OCI-LY1 (cell line): Measurements from ENCODE around the gene ABLIM2.

Source experiments
- H2AFZ ChIP-seq: fragments of 200-600 bp; sonication (generic), shearing (Covaris generic); 2 replicates; pipeline ENCODE4 v1.6.0; 2014; ENCODE audit warnings: antibody characterized with exemption, mild to moderate bottlenecking, low read length
- H3F3A ChIP-seq: fragments of 200-600 bp; sonication (generic), shearing (Covaris generic); 2 replicates; pipeline ENCODE4 v1.6.0; 2014; ENCODE audit warnings: mild to moderate bottlenecking, antibody characterized with exemption, low read length, moderate library complexity; ENCODE audit not compliant: insufficient read depth
- H3K27ac ChIP-seq: fragments of 200-600 bp; sonication (generic); 2 replicates; pipeline ENCODE4 v1.5.1; 2014; ENCODE audit warnings: low read length, mixed run types, mild to moderate bottlenecking, low read depth; ENCODE audit not compliant: poor library complexity, severe bottlenecking
- H3K27me3 ChIP-seq: fragments of 200-600 bp; sonication (generic); 2 replicates; pipeline ENCODE4 v1.6.0; 2014; ENCODE audit warnings: antibody characterized with exemption, mild to moderate bottlenecking, low read length, moderate library complexity; ENCODE audit not compliant: insufficient read depth
- H3K36me3 ChIP-seq: fragments of 200-600 bp; sonication (generic); 2 replicates; pipeline ENCODE4 v1.6.1; 2014; ENCODE audit warnings: mild to moderate bottlenecking, antibody characterized with exemption, low read length, moderate library complexity, mixed read lengths; ENCODE audit not compliant: insufficient read depth
- H3K4me1 ChIP-seq: fragments of 200-600 bp; sonication (generic); 2 replicates; pipeline ENCODE4 v1.5.1; 2014; ENCODE audit warnings: mild to moderate bottlenecking, low read length, moderate library complexity; ENCODE audit not compliant: insufficient read depth, severe bottlenecking
- H3K4me2 ChIP-seq: fragments of 200-600 bp; sonication (generic), shearing (Covaris generic); 2 replicates; pipeline ENCODE4 v1.6.1; 2014; ENCODE audit warnings: low read length
- H3K4me3 ChIP-seq: fragments of 200-600 bp; sonication (generic); 2 replicates; pipeline ENCODE4 v1.5.1; 2014; ENCODE audit warnings: low read length, low read depth, mild to moderate bottlenecking, mixed read lengths; ENCODE audit not compliant: poor library complexity, severe bottlenecking
- H3K79me2 ChIP-seq: fragments of 200-600 bp; shearing (Covaris generic); 2 replicates; pipeline ENCODE4 v1.6.1; 2016; ENCODE audit warnings: mixed run types, low read length, mixed read lengths; ENCODE audit not compliant: insufficient read depth
- H3K9ac ChIP-seq: fragments of 200-600 bp; sonication (generic), shearing (Covaris generic); 2 replicates; pipeline ENCODE4 v1.6.1; 2014; ENCODE audit warnings: mild to moderate bottlenecking, low read length, mixed read lengths
- H3K9me2 ChIP-seq: fragments of 200-600 bp; sonication (generic), shearing (Covaris generic); 2 replicates; pipeline ENCODE4 v1.6.1; 2014; ENCODE audit warnings: low read depth, mild to moderate bottlenecking, low read length, mixed read lengths
- H3K9me3 ChIP-seq: fragments of 200-600 bp; shearing (Covaris generic); 2 replicates; pipeline ENCODE4 v1.6.1; 2014; ENCODE audit warnings: low read length, mixed read lengths
- H4K20me1 ChIP-seq: fragments of 200-600 bp; sonication (generic), shearing (Covaris generic); 2 replicates; pipeline ENCODE4 v1.6.0; 2016; ENCODE audit warnings: mild to moderate bottlenecking, low read length; ENCODE audit not compliant: insufficient read depth
- EZH2 ChIP-seq: fragments of 200-600 bp; sonication (generic), shearing (Covaris generic); IDR thresholded peaks from 2 replicates; pipeline ENCODE4 v1.8.0; 2017; ENCODE audit warnings: borderline replicate concordance, mixed run types, mild to moderate bottlenecking, antibody characterized with exemption, low read length, moderate library complexity, mixed read lengths
- TF ChIP-seq, protein P1 (sequence below): fragments of 200-600 bp; sonication (generic), shearing (Covaris generic); IDR thresholded peaks from 2 replicates; pipeline ENCODE4 v1.5.1; 2017; ENCODE audit warnings: mild to moderate bottlenecking, antibody characterized with exemption, low read length, moderate library complexity, mixed read lengths

Gene ABLIM2

DNA sequence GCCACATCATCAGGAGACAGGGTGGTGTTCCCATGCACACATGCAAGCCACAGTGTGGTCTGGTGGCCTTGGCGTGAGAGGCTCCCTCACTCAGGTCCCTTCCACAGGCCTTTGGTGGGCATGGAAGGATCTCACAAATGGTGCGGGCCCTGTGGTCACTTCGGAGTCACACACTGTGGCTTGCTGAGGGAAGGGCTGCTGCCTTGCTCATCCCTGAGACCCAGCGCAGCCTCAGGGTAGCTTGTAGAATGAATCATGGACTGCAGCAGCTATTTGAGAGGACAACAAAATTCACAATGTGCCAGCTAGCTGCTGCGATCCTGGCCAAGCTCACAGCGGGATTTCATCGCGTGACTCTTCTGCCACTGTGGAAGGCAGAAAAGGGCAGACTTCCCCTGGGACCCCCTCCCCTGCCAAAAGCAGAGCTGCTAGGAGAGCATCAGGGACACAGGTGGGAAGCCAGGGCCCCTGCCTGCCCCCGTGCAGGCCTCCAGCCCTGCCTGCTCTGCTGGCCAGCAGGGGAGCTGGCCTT, 106.4 kb downstream of the ABLIM2 start:
- H3K36me3 ChIP-seq: no peaks in the 10 kb centered on the region; the same call in 1 of the 2 replicates
- no peak for TF ChIP-seq EZH2
- TF ChIP-seq, protein P1, sequence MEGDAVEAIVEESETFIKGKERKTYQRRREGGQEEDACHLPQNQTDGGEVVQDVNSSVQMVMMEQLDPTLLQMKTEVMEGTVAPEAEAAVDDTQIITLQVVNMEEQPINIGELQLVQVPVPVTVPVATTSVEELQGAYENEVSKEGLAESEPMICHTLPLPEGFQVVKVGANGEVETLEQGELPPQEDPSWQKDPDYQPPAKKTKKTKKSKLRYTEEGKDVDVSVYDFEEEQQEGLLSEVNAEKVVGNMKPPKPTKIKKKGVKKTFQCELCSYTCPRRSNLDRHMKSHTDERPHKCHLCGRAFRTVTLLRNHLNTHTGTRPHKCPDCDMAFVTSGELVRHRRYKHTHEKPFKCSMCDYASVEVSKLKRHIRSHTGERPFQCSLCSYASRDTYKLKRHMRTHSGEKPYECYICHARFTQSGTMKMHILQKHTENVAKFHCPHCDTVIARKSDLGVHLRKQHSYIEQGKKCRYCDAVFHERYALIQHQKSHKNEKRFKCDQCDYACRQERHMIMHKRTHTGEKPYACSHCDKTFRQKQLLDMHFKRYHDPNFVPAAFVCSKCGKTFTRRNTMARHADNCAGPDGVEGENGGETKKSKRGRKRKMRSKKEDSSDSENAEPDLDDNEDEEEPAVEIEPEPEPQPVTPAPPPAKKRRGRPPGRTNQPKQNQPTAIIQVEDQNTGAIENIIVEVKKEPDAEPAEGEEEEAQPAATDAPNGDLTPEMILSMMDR: no peak

DNA sequence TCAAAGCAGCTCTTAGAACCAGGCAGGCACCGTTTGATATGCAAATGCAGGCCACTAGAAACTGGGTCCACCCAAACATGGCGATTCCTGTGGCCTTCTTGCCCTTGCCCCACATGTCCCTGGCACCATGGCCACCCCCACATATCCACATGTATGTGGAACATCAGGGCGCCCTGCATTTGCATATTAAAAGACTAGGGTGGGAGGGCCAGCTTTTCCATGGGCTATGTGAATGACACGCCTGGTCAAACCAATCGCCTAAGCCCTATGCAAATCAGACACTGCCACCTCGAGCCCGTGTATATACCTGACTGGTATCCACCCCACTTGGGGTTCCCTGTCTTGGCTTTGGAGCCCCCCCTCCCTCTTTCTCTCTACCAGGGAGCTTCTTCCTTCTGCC, 107.0 kb downstream of the ABLIM2 start:
- Histone ChIP-seq H3K9me2 (no peaks in the 10 kb centered on the region), H3K9me3 (no peaks in the 10 kb centered on the region), H3K27ac (peak overlapping the region; percentile 99), H3F3A (no peaks in the 10 kb centered on the region), H3K4me2 (peak overlapping the region; percentile 6; the same call in 1 of the 2 replicates), H4K20me1 (no peaks in the 10 kb centered on the region), H3K27me3 (no peaks in the 10 kb centered on the region), H2AFZ (no peak overlapping the region), H3K4me3 (no peak overlapping the region), H3K79me2 (no peaks in the 10 kb centered on the region), H3K4me1 (peaks cover 60% of the 10 kb centered on the region), H3K36me3 (no peaks in the 10 kb centered on the region; the same call in 1 of the 2 replicates), H3K9ac (no peak overlapping the region)
- TF ChIP-seq, protein P1: no peak
- TF ChIP-seq EZH2: no peak

More for the DNA sequence above, 106.4 kb downstream of the ABLIM2 start:
- Histone ChIP-seq H3K79me2 (no peaks in the 10 kb centered on the region), H3K4me3 (no peak overlapping the region), H3K27me3 (no peaks in the 10 kb centered on the region), H3K9me2 (no peaks in the 10 kb centered on the region), H3K4me1 (peaks cover 55% of the 10 kb centered on the region), H3K4me2 (peak overlapping the region; percentile 6; the same call in 1 of the 2 replicates), H3K27ac (peak overlapping the region; percentile 99), H2AFZ (no peak overlapping the region), H3K9ac (no peak overlapping the region; the same call in 1 of the 2 replicates), H3F3A (no peaks in the 10 kb centered on the region), H4K20me1 (no peaks in the 10 kb centered on the region), H3K9me3 (no peaks in the 10 kb centered on the region)

DNA sequence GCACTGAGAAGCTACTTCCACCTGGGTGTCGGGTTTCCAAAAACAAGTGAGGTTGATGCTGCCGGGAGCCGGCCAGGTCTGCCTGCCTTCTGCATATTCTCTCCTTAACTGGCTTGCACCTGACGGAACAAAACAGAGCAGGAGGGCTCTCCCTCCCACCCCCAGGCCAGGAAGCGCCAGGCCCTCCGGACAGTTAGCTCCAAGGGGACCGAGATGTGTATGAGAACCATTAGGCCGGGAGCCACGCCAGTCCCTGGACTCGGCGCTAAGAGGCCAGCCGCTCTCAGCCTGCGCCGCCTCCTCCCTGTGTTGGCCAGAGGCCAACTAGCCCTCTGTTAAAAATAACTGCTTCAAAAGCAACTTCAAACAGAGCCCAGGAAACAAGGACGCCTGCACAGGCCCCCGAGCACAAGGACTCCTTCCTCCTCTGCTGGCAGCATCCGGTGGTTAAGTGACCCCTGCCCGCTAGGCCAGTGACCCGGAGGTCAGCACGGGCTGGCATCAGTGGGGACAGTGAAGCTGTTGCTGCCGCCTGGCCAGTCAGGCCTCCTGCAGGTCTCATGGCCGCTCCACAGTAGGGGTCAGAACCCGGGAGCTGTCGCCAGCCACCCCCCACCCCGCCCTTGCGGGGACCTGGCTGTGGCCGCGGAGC, 107.9 kb downstream of the ABLIM2 start:
- Histone ChIP-seq H3K27me3 (no peaks in the 10 kb centered on the region), H3K4me2 (peak overlapping the region; percentile 56; the same call in 1 of the 2 replicates), H3K79me2 (no peaks in the 10 kb centered on the region), H3K36me3 (no peaks in the 10 kb centered on the region; the same call in 1 of the 2 replicates), H3K9me2 (no peaks in the 10 kb centered on the region), H3K4me1 (peaks cover 70% of the 10 kb centered on the region), H3K4me3 (peak overlapping the region; percentile 28), H3K9ac (peak overlapping the region; percentile 60), H3F3A (no peaks in the 10 kb centered on the region), H4K20me1 (no peaks in the 10 kb centered on the region), H3K9me3 (no peaks in the 10 kb centered on the region), H3K27ac (peak overlapping the region; percentile 99), H2AFZ (no peak overlapping the region)
- no peak for TF ChIP-seq EZH2
